ENCODE measurements around the gene GLRX5. TPM values are rescaled to one million over a fixed set of nuclear protein-coding genes. Genes with fewer than 3 reads are reported as not detected.
A peak's percentile ranks its signal among the peaks of the same experiment; 100 is the strongest.

Gene GLRX5
- total RNA-seq, 1 donor, result 35.8 TPM

DNA sequence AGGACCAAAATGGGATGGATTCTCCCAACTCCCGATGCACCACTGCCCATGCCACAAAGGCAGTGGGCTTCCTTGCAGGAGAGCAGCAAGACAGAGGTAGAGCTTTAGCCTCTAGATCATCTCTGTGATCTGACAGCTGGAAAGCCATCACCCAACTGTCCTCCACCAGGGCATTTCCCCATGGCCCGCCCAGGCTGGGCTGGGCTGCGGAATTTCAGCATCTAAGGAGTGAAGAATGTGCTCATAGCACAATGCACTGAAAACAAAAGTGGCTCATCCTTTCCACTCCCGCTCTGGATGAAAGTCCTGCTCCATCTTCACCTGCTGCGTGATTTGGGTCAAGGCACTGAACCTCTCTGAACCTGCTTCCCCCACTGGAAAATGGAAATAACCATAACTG is 24.0 kb upstream of the GLRX5 start:
- TF ChIP-seq CTCF (IDR thresholded peaks at IDR 0.05; ENCODE audit: insufficient read depth, low read depth, low read length), result no peak
- DNase-seq (ENCODE audit: low read depth), result no peak
- H3K4me3 ChIP-seq (ENCODE audit: low read depth, low read length), result no peak overlapping the region

- H3K4me3 ChIP-seq (ENCODE audit: low read depth, low read length), result no peak overlapping the region
- no peak for TF ChIP-seq CTCF (IDR thresholded peaks at IDR 0.05; ENCODE audit: insufficient read depth, low read depth, low read length)
- DNase-seq (ENCODE audit: low read depth), result no peak
These were observed 23.2 kb upstream of the GLRX5 start for GRCh38 chr14:95511687-95512086.

- TF ChIP-seq CTCF (IDR thresholded peaks at IDR 0.05; ENCODE audit: insufficient read depth, low read depth, low read length), result no peak
- DNase-seq (ENCODE audit: low read depth), result no peak
- no peak overlapping the region for H3K4me3 ChIP-seq (ENCODE audit: low read depth, low read length)
These were observed 21.6 kb upstream of the GLRX5 start for GRCh38 chr14:95513291-95513690.

GRCh38 chr14:95514131-95515079 is 20.4 kb upstream of the GLRX5 start:
- TF ChIP-seq CTCF (IDR thresholded peaks at IDR 0.05; ENCODE audit: insufficient read depth, low read depth, low read length), result no peak
- no peak overlapping the region for H3K4me3 ChIP-seq (ENCODE audit: low read depth, low read length)
- no peak for DNase-seq (ENCODE audit: low read depth)

- DNase-seq (ENCODE audit: low read depth), result no peak
- TF ChIP-seq CTCF (IDR thresholded peaks at IDR 0.05; ENCODE audit: insufficient read depth, low read depth, low read length), result no peak
- peak overlapping the region; percentile 68 for H3K4me3 ChIP-seq (ENCODE audit: low read depth, low read length)
These were observed 19.8 kb upstream of the GLRX5 start for GRCh38 chr14:95515080-95515489.

GRCh38 chr14:95515596-95516552 is 19.0 kb upstream of the GLRX5 start:
- peak; percentile 45 for TF ChIP-seq CTCF (IDR thresholded peaks at IDR 0.05; ENCODE audit: insufficient read depth, low read depth, low read length)
- H3K4me3 ChIP-seq (ENCODE audit: low read depth, low read length), result peak overlapping the region; percentile 68
- peak; percentile 56 for DNase-seq (ENCODE audit: low read depth)
